ENCODE data around the gene SRGAP2B.
"Not testable (repeated sequence)": the region's sequence is repeated elsewhere in the genome, so short reads cannot be mapped to it uniquely, and the experiment has no call there.

SRGAP2B gene

GRCh38 chr1:145041519-145041918 lies 53.6 kb downstream of the SRGAP2B start:
- not testable (repeated sequence) for DNase-seq (ENCODE audit: low spot score)

- not testable (repeated sequence) for DNase-seq (ENCODE audit: low spot score)
These were observed 59.1 kb downstream of the SRGAP2B start for GRCh38 chr1:145036019-145036418.

GRCh38 chr1:145033523-145033922 lies 61.6 kb downstream of the SRGAP2B start:
- not testable (repeated sequence) for DNase-seq (ENCODE audit: low spot score)

- not testable (repeated sequence) for DNase-seq (ENCODE audit: low spot score)
These were observed 67.9 kb downstream of the SRGAP2B start for GRCh38 chr1:145027251-145027650.

GRCh38 chr1:145025286-145025685 lies 69.8 kb downstream of the SRGAP2B start:
- DNase-seq (ENCODE audit: low spot score), result not testable (repeated sequence)

- not testable (repeated sequence) for DNase-seq (ENCODE audit: low spot score)
These were observed 72.9 kb downstream of the SRGAP2B start for GRCh38 chr1:145022259-145022658.

GRCh38 chr1:145021749-145022148 lies 73.4 kb downstream of the SRGAP2B start:
- DNase-seq (ENCODE audit: low spot score), result not testable (repeated sequence)

- not testable (repeated sequence) for DNase-seq (ENCODE audit: low spot score)
These were observed 75.4 kb downstream of the SRGAP2B start for GRCh38 chr1:145019709-145020108.

GRCh38 chr1:145017725-145018124 lies 77.4 kb downstream of the SRGAP2B start:
- not testable (repeated sequence) for DNase-seq (ENCODE audit: low spot score)

- DNase-seq (ENCODE audit: low spot score), result not testable (repeated sequence)
These were observed 78.7 kb downstream of the SRGAP2B start for GRCh38 chr1:145016492-145016862.

- not testable (repeated sequence) for DNase-seq (ENCODE audit: low spot score)
These were observed 79.2 kb downstream of the SRGAP2B start for GRCh38 chr1:145015744-145016491.

GRCh38 chr1:145013353-145013752 lies 81.8 kb downstream of the SRGAP2B start:
- not testable (repeated sequence) for DNase-seq (ENCODE audit: low spot score)

GRCh38 chr1:145011811-145012210 lies 83.3 kb downstream of the SRGAP2B start:
- not testable (repeated sequence) for DNase-seq (ENCODE audit: low spot score)

- DNase-seq (ENCODE audit: low spot score), result not testable (repeated sequence)
These were observed 84.5 kb downstream of the SRGAP2B start for GRCh38 chr1:145010580-145010979.

GRCh38 chr1:145009928-145010327 lies 85.2 kb downstream of the SRGAP2B start:
- not testable (repeated sequence) for DNase-seq (ENCODE audit: low spot score)

GRCh38 chr1:145008388-145008787 lies 86.7 kb downstream of the SRGAP2B start:
- DNase-seq (ENCODE audit: low spot score), result not testable (repeated sequence)

- DNase-seq (ENCODE audit: low spot score), result not testable (repeated sequence)
These were observed 90.0 kb downstream of the SRGAP2B start for GRCh38 chr1:145005142-145005541.

GRCh38 chr1:145001381-145001780 lies 93.7 kb downstream of the SRGAP2B start:
- DNase-seq (ENCODE audit: low spot score), result not testable (repeated sequence)

GRCh38 chr1:145000743-145001326 lies 94.3 kb downstream of the SRGAP2B start:
- DNase-seq (ENCODE audit: low spot score), result not testable (repeated sequence)

- DNase-seq (ENCODE audit: low spot score), result not testable (repeated sequence)
These were observed 94.9 kb downstream of the SRGAP2B start for GRCh38 chr1:145000074-145000742.

- DNase-seq (ENCODE audit: low spot score), result not testable (repeated sequence)
These were observed 96.2 kb downstream of the SRGAP2B start for GRCh38 chr1:144998981-144999273.

GRCh38 chr1:144998134-144998980 lies 96.8 kb downstream of the SRGAP2B start:
- not testable (repeated sequence) for DNase-seq (ENCODE audit: low spot score)
